ENCODE data around the gene HTR1B.

HTR1B gene

GRCh38 chr6:77455271-77455670 is 8.0 kb downstream of the HTR1B start:
- DNase-seq = no peak

- DNase-seq = no peak
Observed at GRCh38 chr6:77454386-77454785, 8.9 kb downstream of the HTR1B start.

GRCh38 chr6:77451466-77451865 is 11.8 kb downstream of the HTR1B start:
- no peak for DNase-seq

GRCh38 chr6:77450924-77451323 is 12.4 kb downstream of the HTR1B start:
- no peak for DNase-seq

- DNase-seq = no peak
Observed at GRCh38 chr6:77448546-77448945, 14.7 kb downstream of the HTR1B start.

GRCh38 chr6:77447254-77447653 is 16.0 kb downstream of the HTR1B start:
- DNase-seq = no peak

GRCh38 chr6:77446249-77446648 is 17.0 kb downstream of the HTR1B start:
- DNase-seq = no peak

GRCh38 chr6:77445214-77445613 is 18.1 kb downstream of the HTR1B start:
- no peak for DNase-seq

- DNase-seq = no peak
Observed at GRCh38 chr6:77440206-77440976, 22.9 kb downstream of the HTR1B start.

GRCh38 chr6:77433888-77434287 is 29.4 kb downstream of the HTR1B start:
- no peak for DNase-seq

GRCh38 chr6:77430504-77430903 is 32.8 kb downstream of the HTR1B start:
- DNase-seq = no peak

GRCh38 chr6:77425671-77426070 is 37.6 kb downstream of the HTR1B start:
- no peak for DNase-seq

GRCh38 chr6:77425216-77425615 is 38.1 kb downstream of the HTR1B start:
- DNase-seq = no peak

GRCh38 chr6:77424761-77425160 is 38.5 kb downstream of the HTR1B start:
- DNase-seq = no peak

GRCh38 chr6:77416839-77417238 is 46.5 kb downstream of the HTR1B start:
- DNase-seq = no peak

- DNase-seq = no peak
Observed at GRCh38 chr6:77415706-77416105, 47.6 kb downstream of the HTR1B start.
